ENCODE data around the gene SMIM38. TPM values are rescaled to one million over a fixed set of nuclear protein-coding genes. Genes with fewer than 3 reads are reported as not detected.

SMIM38 gene
- total and polyA plus RNA-seq, 9 of the 15 experiments (the other 6 are each of a cell fraction or from before 2014, with no cell fraction given): 0.07 to 1.2 (median 0.21) TPM; not detected in 2

- TF ChIP-seq JUND (IDR thresholded peaks at IDR 0.05; ENCODE audit: borderline replicate concordance, low read depth, low read length): no peak
- TF ChIP-seq JUND (tag; IDR thresholded peaks at IDR 0.05; ENCODE audit: borderline replicate concordance, low read depth, low read length): no peak
- TF ChIP-seq ZNF592 (IDR thresholded peaks at IDR 0.05): no peak
- no peak for TF ChIP-seq ZNF347 (CRISPR knock-in tag; IDR thresholded peaks at IDR 0.05; ENCODE audit: low read depth)
- TF ChIP-seq ZFP30 (CRISPR knock-in tag; IDR thresholded peaks at IDR 0.05; ENCODE audit: borderline replicate concordance): no peak
- TF ChIP-seq KAT8 (IDR thresholded peaks at IDR 0.05; ENCODE audit: low read depth): no peak
- no peak for TF ChIP-seq ARHGAP35 (IDR thresholded peaks at IDR 0.05; ENCODE audit: partially characterized antibody)
- no peak for TF ChIP-seq CHAMP1 (IDR thresholded peaks at IDR 0.05)
- no peak for TF ChIP-seq ZNF174 (CRISPR knock-in tag; IDR thresholded peaks at IDR 0.05)
Measured at GRCh38 chr11:69196783-69197169, 41.0 kb downstream of the SMIM38 start (continued).
